Mesenchymal stem cell (in vitro differentiated cells and primary cell): ENCODE data around the gene NIPAL4.
A peak's percentile ranks its signal among the peaks of the same experiment; 100 is the strongest.

Experiments
- DNase-seq: peaks from one replicate; pipeline ENCODE4 v3.0.0-alpha.2; 2013
- H2AFZ ChIP-seq: one replicate; pipeline ENCODE4 v1.6.1; 2013; ENCODE audit warnings: low read depth, mild to moderate bottlenecking, control low read depth, inconsistent platforms, low read length, moderate library complexity
- H2AK5ac ChIP-seq: 2 replicates; pipeline ENCODE4 v1.6.1; 2013; ENCODE audit warnings: low read length, moderate library complexity, mild to moderate bottlenecking, inconsistent platforms; ENCODE audit not compliant: severe bottlenecking
- H2BK120ac ChIP-seq: one replicate; pipeline ENCODE4 v1.6.1; 2013; ENCODE audit warnings: low read depth, mild to moderate bottlenecking, inconsistent platforms, low read length, moderate library complexity
- H2BK12ac ChIP-seq, 2 experiments: one replicate each; pipeline ENCODE4 v1.6.1; 2013; ENCODE audit warnings: inconsistent platforms in 2 of 2, low read length in 2 of 2, mild to moderate bottlenecking in 2 of 2, moderate library complexity in 2 of 2, control low read depth in 1 of 2
- H2BK15ac ChIP-seq: one replicate; pipeline ENCODE4 v1.6.1; 2013; ENCODE audit warnings: mild to moderate bottlenecking, low read depth, inconsistent platforms; ENCODE audit not compliant: poor library complexity, severe bottlenecking
- H2BK5ac ChIP-seq: 2 replicates; pipeline ENCODE4 v1.6.1; 2013; ENCODE audit warnings: low read depth, mild to moderate bottlenecking, low read length, control low read depth, inconsistent platforms; ENCODE audit not compliant: poor library complexity, severe bottlenecking
- H3K14ac ChIP-seq, 2 experiments: one replicate each; pipeline ENCODE4 v1.6.1; 2013; ENCODE audit warnings: inconsistent platforms in 2 of 2, low read length in 2 of 2, control low read depth in 1 of 2, mild to moderate bottlenecking in 1 of 2, moderate library complexity in 1 of 2
- H3K18ac ChIP-seq, 2 experiments: one replicate each; pipeline ENCODE4 v1.6.1; 2013; ENCODE audit warnings: inconsistent platforms in 2 of 2, low read length in 2 of 2, control low read depth in 1 of 2, low read depth in 1 of 2, mild to moderate bottlenecking in 1 of 2
- H3K23ac ChIP-seq, 2 experiments: one replicate each; pipeline ENCODE4 v1.6.1; 2013; ENCODE audit warnings: inconsistent platforms in 2 of 2, low read length in 2 of 2, mild to moderate bottlenecking in 2 of 2, moderate library complexity in 2 of 2, control low read depth in 1 of 2
- H3K27ac ChIP-seq: 2 replicates; pipeline ENCODE4 v1.5.1; 2013; ENCODE audit warnings: mild to moderate bottlenecking, moderate library complexity, low read length, control low read depth, inconsistent platforms; ENCODE audit not compliant: poor library complexity, severe bottlenecking
- H3K27me3 ChIP-seq, 2 experiments: 2 replicates each; pipeline versions ENCODE4 v1.6.1 to v1.7.0; 2013; ENCODE audit warnings: low read length in 2 of 2, mild to moderate bottlenecking in 2 of 2, moderate library complexity in 2 of 2, control low read depth in 1 of 2, inconsistent platforms in 1 of 2; ENCODE audit not compliant: control insufficient read depth in 1 of 2, insufficient read depth in 1 of 2
- H3K36me3 ChIP-seq, 2 experiments: 2 replicates each; pipeline versions ENCODE4 v1.6.1 to v1.7.0; 2013; ENCODE audit warnings: low read length in 2 of 2, control low read depth in 1 of 2, inconsistent platforms in 1 of 2, low read depth in 1 of 2, mild to moderate bottlenecking in 1 of 2; ENCODE audit not compliant: insufficient read depth in 2 of 2, control insufficient read depth in 1 of 2
- H3K4ac ChIP-seq, 2 experiments: one replicate each; pipeline ENCODE4 v1.6.1; 2013; ENCODE audit warnings: inconsistent platforms in 2 of 2, low read length in 2 of 2, mild to moderate bottlenecking in 2 of 2, moderate library complexity in 2 of 2, control low read depth in 1 of 2, low read depth in 1 of 2
- H3K4me1 ChIP-seq: 2 replicates; pipeline ENCODE4 v1.6.1; 2013; ENCODE audit warnings: low read depth, low read length, control low read depth; ENCODE audit not compliant: control insufficient read depth, insufficient read depth
- H3K4me2 ChIP-seq: 2 replicates; pipeline ENCODE4 v1.6.1; 2013; ENCODE audit warnings: low read length, mild to moderate bottlenecking, inconsistent platforms; ENCODE audit not compliant: poor library complexity, severe bottlenecking
- H3K4me3 ChIP-seq, 2 experiments: 2 replicates each; pipeline versions ENCODE4 v1.5.1 to v1.7.0; 2013; ENCODE audit warnings: low read length in 2 of 2, mild to moderate bottlenecking in 2 of 2, control low read depth in 1 of 2, low read depth in 1 of 2; ENCODE audit not compliant: insufficient read depth in 1 of 2
- H3K79me1 ChIP-seq: replicated peaks from 2 replicates; pipeline ENCODE4 v1.6.1; 2013; ENCODE audit warnings: mild to moderate bottlenecking, control low read depth, low read length, inconsistent platforms; ENCODE audit not compliant: poor library complexity, severe bottlenecking
- H3K9ac ChIP-seq: 2 replicates; pipeline ENCODE4 v1.7.0; 2013; ENCODE audit warnings: mild to moderate bottlenecking, low read length, moderate library complexity
- H3K9me3 ChIP-seq: 2 replicates; pipeline ENCODE4 v1.7.0; 2013; ENCODE audit warnings: mild to moderate bottlenecking, low read length; ENCODE audit not compliant: control insufficient read depth
- H4K8ac ChIP-seq: one replicate; pipeline ENCODE4 v1.6.1; 2013; ENCODE audit warnings: inconsistent platforms, mild to moderate bottlenecking, low read length, moderate library complexity
- H4K91ac ChIP-seq: one replicate; pipeline ENCODE4 v1.6.1; 2013; ENCODE audit warnings: mild to moderate bottlenecking, low read length, inconsistent platforms
- WGBS: methylation state at CpG from one replicate; pipeline ENCODE4 v1.1.7; 2013; ENCODE audit warnings: mixed read lengths; 5-methylcytosine and 5-hydroxymethylcytosine counted together

Gene NIPAL4

DNA sequence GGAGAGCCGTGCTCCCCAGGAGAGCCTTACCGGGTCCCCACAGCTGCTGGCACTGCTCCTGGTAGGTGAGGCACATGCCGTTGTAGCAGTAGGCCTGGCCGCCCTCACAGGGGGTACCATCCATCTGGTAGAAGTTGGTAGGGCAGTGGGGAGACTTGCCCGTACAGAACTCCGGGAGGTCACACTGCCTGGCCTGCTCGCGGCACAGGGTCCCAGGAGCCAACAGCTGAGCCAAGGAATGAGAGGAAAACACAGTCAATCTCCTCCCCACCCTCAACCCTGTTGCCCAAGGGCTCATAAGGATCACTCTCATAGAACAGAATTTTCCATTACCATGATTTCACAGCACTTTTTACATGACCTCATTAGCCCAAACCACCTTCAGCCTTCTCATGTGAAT lies 36.9 kb downstream of the NIPAL4 start:
- Histone ChIP-seq H3K23ac (no peak overlapping the region), H2BK12ac (no peak overlapping the region), H3K4ac (no peak overlapping the region), H3K4me2 (no peak overlapping the region), H2AFZ (no peak overlapping the region), H2BK15ac (no peak overlapping the region), H3K14ac (no peak overlapping the region), H3K36me3 (peaks cover 18 to 58% of the 10 kb centered on the region in 2 experiments), H2BK5ac (no peak overlapping the region), H3K18ac (no peak overlapping the region), H2BK120ac (no peak overlapping the region), H2AK5ac (no peak overlapping the region), H3K27me3 (no peaks in the 10 kb centered on the region), H3K9ac (no peak overlapping the region), H4K8ac (no peak overlapping the region), H3K4me1 (peaks cover 1% of the 10 kb centered on the region), H4K91ac (no peak overlapping the region), H3K4me3 (no peak overlapping the region), H3K27ac (no peak overlapping the region), H3K9me3 (no peaks in the 10 kb centered on the region), H3K79me1 (peaks cover 26% of the 10 kb centered on the region)
- WGBS, result 96% methylated on average over 8 of the region's 8 CpGs
- DNase-seq, result no peak

DNA sequence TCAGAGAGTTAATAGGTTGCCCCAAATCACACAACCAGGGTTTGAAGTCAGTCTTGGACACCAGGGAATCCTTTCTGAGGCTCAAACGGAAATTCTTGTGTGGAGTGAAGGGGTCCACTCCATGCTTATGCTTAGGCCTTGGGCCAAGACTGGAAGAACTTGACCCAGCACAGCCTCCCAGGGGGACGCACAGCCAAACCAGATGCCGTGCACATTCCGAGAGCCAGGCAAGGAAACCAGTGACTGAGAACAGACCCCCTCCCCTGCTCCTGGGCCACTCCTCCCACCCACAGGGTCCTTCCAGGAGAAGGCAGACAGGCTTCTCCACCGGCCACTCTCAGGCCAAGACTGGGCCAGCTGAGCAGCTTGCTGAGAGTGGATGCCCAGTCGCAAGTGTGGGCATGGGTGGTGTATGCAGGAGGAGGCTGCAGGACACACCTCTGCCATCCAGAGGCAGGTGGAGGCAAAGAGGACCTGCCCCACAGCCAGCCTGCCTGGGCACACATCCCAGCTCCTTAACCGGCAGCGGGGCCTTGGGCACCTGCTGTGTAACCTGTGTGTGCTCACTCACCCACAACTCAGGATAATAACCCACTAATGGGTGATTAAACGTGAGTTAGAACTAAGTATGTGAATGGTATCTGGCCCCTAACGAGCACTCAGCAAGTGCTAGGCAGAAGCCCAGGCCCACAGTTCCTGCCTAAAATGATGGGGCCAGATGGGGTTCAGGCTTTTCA lies 38.0 kb downstream of the NIPAL4 start:
- Histone ChIP-seq H3K4me3 (no peak overlapping the region), H3K27me3 (no peaks in the 10 kb centered on the region), H3K4me2 (no peak overlapping the region), H2BK120ac (no peak overlapping the region), H3K23ac (no peak overlapping the region), H2BK15ac (no peak overlapping the region), H3K79me1 (peaks cover 33% of the 10 kb centered on the region), H2AFZ (no peak overlapping the region), H3K4ac (no peak overlapping the region), H3K36me3 (peaks cover 15 to 63% of the 10 kb centered on the region in 2 experiments), H3K27ac (no peak overlapping the region), H3K14ac (no peak overlapping the region), H3K9ac (no peak overlapping the region), H2AK5ac (no peak overlapping the region), H4K91ac (no peak overlapping the region), H3K18ac (no peak overlapping the region), H4K8ac (no peak overlapping the region), H3K4me1 (peaks cover 1% of the 10 kb centered on the region), H2BK5ac (no peak overlapping the region), H2BK12ac (peak overlapping the region in 1 of 2 experiments; percentile 11), H3K9me3 (no peaks in the 10 kb centered on the region)
- DNase-seq, result no peak
- 93% methylated on average over 8 of the region's 10 CpGs for WGBS

DNA sequence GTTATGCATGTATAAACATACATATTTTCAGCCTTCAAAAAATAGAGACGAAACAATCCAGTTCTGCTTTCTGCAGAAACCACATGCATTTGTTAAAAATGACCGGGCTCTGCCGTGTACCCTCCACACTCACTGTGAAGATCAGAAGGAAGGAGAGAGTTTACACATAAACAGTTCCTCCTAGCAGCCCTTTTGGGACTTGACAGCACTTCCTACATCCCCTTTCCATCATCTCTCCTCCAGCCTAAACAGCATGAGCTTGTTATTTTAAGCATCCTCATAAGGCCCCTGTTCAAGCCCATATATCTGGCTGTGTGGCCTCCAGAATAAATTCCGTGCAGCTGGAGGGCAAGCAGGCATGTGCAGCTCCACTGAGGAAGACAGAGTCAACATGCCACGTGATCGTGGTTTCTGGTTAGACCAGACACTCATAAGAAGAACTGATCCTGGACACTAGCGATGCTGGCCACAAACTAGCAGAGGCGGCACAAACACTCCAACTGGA lies 42.2 kb downstream of the NIPAL4 start:
- no peak overlapping the region for H3K4ac ChIP-seq
- H3K9ac ChIP-seq, result no peak overlapping the region
- no peak overlapping the region for H4K8ac ChIP-seq
- H3K9me3 ChIP-seq, result no peaks in the 10 kb centered on the region
- H3K79me1 ChIP-seq, result peaks cover 40% of the 10 kb centered on the region
- no peak overlapping the region for H3K14ac ChIP-seq
- DNase-seq, result peak; percentile 51
- H3K4me2 ChIP-seq, result no peak overlapping the region
- H2BK120ac ChIP-seq, result no peak overlapping the region
- no peak overlapping the region for H3K23ac ChIP-seq
- H3K36me3 ChIP-seq, result peaks cover 15 to 58% of the 10 kb centered on the region in 2 experiments
- no peak overlapping the region for H4K91ac ChIP-seq
- H3K27me3 ChIP-seq, result no peaks in the 10 kb centered on the region
- H2AFZ ChIP-seq, result no peak overlapping the region
- H3K4me3 ChIP-seq, result no peak overlapping the region
- H2BK12ac ChIP-seq, result no peak overlapping the region
- H2AK5ac ChIP-seq, result no peak overlapping the region
- no peak overlapping the region for H3K18ac ChIP-seq
- H3K4me1 ChIP-seq, result peaks cover 9% of the 10 kb centered on the region
- no peak overlapping the region for H2BK5ac ChIP-seq
- no peak overlapping the region for H3K27ac ChIP-seq
- WGBS, result 63% methylated on average over 7 of the region's 8 CpGs
- H2BK15ac ChIP-seq, result no peak overlapping the region

DNA sequence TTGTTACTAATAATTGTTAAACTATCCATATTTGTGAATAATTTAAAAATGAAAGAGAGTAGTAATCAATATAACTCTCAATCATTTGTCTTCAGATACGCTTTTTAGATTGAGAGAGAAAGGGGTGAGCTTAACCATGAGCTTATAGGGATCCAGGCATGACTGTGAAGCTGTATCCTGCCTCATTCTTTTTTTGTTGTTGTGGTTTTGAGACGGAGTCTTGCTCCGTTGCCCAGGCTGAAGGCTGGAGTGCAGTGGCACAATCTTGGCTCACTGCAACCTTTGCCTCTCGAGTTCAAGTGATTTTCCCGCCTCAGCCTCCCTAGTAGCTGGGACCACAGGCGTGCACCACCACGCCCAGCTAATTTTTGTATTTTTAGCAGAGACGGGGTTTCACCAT lies 44.0 kb downstream of the NIPAL4 start:
- Histone ChIP-seq H4K91ac (no peak overlapping the region), H3K9me3 (no peaks in the 10 kb centered on the region), H3K18ac (no peak overlapping the region)

More for the DNA sequence above, 44.0 kb downstream of the NIPAL4 start:
- H4K8ac ChIP-seq, result no peak overlapping the region
- WGBS, result over 99% methylated on average over 8 of the region's 8 CpGs
- no peak overlapping the region for H2BK120ac ChIP-seq
- no peak overlapping the region for H3K9ac ChIP-seq
- no peak overlapping the region for H3K4ac ChIP-seq
- H3K4me2 ChIP-seq, result no peak overlapping the region
- no peak overlapping the region for H3K23ac ChIP-seq
- H2BK15ac ChIP-seq, result no peak overlapping the region
- DNase-seq, result no peak
- H3K79me1 ChIP-seq, result peaks cover 35% of the 10 kb centered on the region
- H3K36me3 ChIP-seq, result peaks cover 15 to 52% of the 10 kb centered on the region in 2 experiments
- H3K4me3 ChIP-seq, result no peak overlapping the region
- no peak overlapping the region for H3K14ac ChIP-seq
- H2BK12ac ChIP-seq, result no peak overlapping the region
- H2AK5ac ChIP-seq, result no peak overlapping the region
- H2BK5ac ChIP-seq, result no peak overlapping the region
- no peak overlapping the region for H2AFZ ChIP-seq
- no peak overlapping the region for H3K27ac ChIP-seq
- H3K4me1 ChIP-seq, result peaks cover 14% of the 10 kb centered on the region
- H3K27me3 ChIP-seq, result no peaks in the 10 kb centered on the region
